Left ventricle myocardium inferior (tissue), 1 donor: ENCODE data around the gene SMYD3. TPM values are rescaled to one million over a fixed set of nuclear protein-coding genes. Genes with fewer than 3 reads are reported as not detected.

Source experiments
- DNase-seq: peaks from one replicate; pipeline ENCODE4 v3.0.0-alpha.2; 2020
- H3K27ac ChIP-seq: fragments of 200-600 bp; replicated peaks from 2 replicates; pipeline ENCODE4 v1.8.0; 2021
- H3K27me3 ChIP-seq: fragments of 200-600 bp; 2 replicates; pipeline ENCODE4 v1.8.0; 2021; ENCODE audit warnings: low read depth
- H3K36me3 ChIP-seq: fragments of 200-600 bp; 2 replicates; pipeline ENCODE4 v1.8.0; 2021
- H3K4me1 ChIP-seq: fragments of 200-600 bp; 2 replicates; pipeline ENCODE4 v1.8.0; 2021
- H3K4me3 ChIP-seq: fragments of 200-600 bp; 2 replicates; pipeline ENCODE4 v1.8.0; 2021; ENCODE audit warnings: mild to moderate bottlenecking, moderate library complexity
- H3K9me3 ChIP-seq: fragments of 200-600 bp; replicated peaks from 2 replicates; pipeline ENCODE4 v1.8.0; 2021
- intact Hi-C: fragments of 100-400 bp; cut with micrococcal nuclease; formaldehyde crosslinking; loops from one replicate; pipeline ENCODE4 v1.11.0; 2022
- total RNA-seq: library from RNA; stranded (reverse); fragmentation: NEBNext Ultra II Directional; extraction: Animal tissue kit (Norgen Biotek cat#: 25700); gene quantifications from one replicate; pipeline ENCODE4 v1.2.1, GENCODE V29; 2021
- TF ChIP-seq, protein P1 (sequence below): fragments of 200-600 bp; IDR thresholded peaks from 2 replicates; pipeline ENCODE4 v1.8.0; 2021; ENCODE audit warnings: antibody characterized with exemption, mild to moderate bottlenecking, borderline replicate concordance
- donor health status: DM: no; HTN: yes; CAD: no; lungs with severe emphysema.

The SMYD3 gene
- total RNA-seq, 1 donor from 2014 or later = 9.9 TPM

DNA sequence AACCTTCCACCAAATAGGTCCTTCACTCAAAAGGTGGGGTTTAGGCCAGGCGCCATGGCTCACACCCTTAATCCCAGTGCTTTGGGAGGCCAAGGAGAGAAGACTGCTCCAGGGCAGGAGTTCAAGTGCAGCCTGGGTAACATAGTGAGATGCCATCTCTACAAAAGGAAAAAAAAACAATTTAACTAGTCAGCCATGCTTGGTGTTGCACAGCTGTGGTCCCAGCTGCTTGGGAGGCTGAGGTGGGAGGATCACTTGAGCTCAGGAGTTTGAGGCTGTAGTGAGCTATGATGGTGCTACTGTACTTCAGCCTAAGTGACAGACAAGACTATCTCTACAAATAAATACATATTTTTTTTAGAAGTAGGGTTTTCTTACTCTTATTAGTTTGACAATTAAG lies 734.8 kb downstream of the SMYD3 start:
- DNase-seq = no peak
- Histone ChIP-seq H3K4me3 (no peak overlapping the region), H3K27me3 (no peaks in the 10 kb centered on the region), H3K36me3 (peaks cover 7% of the 10 kb centered on the region), H3K4me1 (peaks cover 42% of the 10 kb centered on the region), H3K9me3 (no peaks in the 10 kb centered on the region), H3K27ac (no peak overlapping the region)
- TF ChIP-seq, protein P1, sequence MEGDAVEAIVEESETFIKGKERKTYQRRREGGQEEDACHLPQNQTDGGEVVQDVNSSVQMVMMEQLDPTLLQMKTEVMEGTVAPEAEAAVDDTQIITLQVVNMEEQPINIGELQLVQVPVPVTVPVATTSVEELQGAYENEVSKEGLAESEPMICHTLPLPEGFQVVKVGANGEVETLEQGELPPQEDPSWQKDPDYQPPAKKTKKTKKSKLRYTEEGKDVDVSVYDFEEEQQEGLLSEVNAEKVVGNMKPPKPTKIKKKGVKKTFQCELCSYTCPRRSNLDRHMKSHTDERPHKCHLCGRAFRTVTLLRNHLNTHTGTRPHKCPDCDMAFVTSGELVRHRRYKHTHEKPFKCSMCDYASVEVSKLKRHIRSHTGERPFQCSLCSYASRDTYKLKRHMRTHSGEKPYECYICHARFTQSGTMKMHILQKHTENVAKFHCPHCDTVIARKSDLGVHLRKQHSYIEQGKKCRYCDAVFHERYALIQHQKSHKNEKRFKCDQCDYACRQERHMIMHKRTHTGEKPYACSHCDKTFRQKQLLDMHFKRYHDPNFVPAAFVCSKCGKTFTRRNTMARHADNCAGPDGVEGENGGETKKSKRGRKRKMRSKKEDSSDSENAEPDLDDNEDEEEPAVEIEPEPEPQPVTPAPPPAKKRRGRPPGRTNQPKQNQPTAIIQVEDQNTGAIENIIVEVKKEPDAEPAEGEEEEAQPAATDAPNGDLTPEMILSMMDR = no peak
- intact Hi-C loops = no loop called here

DNA sequence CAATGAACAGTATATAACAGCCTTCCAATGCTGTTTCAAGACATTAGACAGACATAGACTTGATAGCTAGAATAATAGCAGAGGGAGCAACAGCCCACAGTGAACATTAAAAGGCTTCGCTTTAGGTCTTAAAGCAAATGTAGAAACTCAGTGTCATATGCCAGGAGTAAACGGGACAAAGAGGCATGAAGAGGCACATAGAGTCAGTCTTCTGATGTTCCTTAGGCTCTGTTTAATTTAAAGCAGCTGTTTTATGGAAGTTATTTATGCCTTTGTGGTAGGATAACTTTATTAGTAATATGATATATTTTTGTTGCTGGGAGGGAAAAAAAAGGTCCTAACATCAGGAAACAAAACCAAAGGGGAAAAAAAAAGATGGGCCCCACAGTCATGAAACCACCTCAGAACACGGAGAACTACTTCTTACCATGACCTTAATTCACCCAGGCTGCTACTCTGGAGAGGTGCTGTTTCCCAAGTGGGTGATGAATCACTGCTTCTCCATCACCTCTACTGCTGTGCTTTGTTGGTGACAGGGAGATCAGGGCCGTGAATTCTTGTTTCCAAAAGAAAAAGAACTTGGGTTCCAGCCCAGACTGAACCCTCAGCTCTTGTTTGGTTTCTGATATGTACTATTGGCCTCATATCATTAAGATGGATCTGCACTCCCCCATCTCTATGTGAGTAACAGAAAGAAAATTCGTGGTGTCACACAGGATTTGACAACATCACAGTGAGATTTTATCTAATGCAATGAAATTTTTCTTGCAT lies 735.4 kb downstream of the SMYD3 start:
- intact Hi-C loops = no loop called here
- no peak for DNase-seq
- Histone ChIP-seq H3K27me3 (no peaks in the 10 kb centered on the region), H3K36me3 (peaks cover 7% of the 10 kb centered on the region), H3K9me3 (no peaks in the 10 kb centered on the region), H3K27ac (no peak overlapping the region), H3K4me1 (peaks cover 37% of the 10 kb centered on the region), H3K4me3 (no peak overlapping the region)
- TF ChIP-seq, protein P1 = no peak

DNA sequence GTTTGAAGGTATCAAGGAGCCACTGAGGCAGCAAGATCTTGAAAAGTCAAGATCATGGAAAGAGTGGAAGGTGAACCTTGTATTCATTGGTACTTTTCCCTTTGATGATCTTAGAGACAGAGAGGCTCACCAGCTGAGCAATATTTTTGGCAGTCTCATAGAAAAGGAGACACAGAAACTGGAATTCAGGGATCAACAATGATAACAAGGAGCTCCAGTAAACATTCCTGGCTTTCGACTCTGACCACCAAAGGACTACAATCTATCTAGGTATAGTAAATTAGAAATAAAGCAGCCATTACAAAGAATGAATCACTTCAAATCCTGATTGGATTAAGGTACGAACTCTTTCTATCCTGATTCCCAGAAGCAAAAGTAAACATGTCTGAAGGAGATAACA lies 736.9 kb downstream of the SMYD3 start:
- no peak for DNase-seq
- Histone ChIP-seq H3K9me3 (no peaks in the 10 kb centered on the region), H3K4me1 (peaks cover 30% of the 10 kb centered on the region), H3K27ac (no peak overlapping the region), H3K36me3 (peaks cover 7% of the 10 kb centered on the region), H3K4me3 (no peak overlapping the region), H3K27me3 (no peaks in the 10 kb centered on the region)
- TF ChIP-seq, protein P1 = no peak
- intact Hi-C loops = no loop called here

DNA sequence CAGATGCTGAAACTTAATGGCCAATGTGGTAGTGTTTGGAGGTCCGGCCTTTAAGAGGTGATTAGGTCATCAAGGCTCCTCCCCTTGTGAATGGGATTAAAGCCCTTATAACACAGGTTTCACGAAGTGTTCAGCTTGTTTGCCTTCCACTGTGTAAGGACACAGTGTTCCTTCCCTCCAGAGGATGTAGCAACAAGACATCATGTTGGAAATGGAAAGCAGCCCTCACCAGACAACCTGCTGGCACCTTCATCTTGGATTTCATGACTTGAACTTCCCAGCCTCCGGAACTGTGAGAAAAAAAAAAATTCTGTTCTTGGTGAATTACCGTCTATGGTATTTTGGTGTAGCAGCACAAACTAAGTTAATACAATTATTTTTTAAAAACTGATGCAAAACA lies 738.5 kb downstream of the SMYD3 start:
- Histone ChIP-seq H3K4me1 (peaks cover 22% of the 10 kb centered on the region), H3K27ac (no peak overlapping the region), H3K36me3 (peaks cover 7% of the 10 kb centered on the region), H3K4me3 (no peak overlapping the region), H3K9me3 (no peaks in the 10 kb centered on the region), H3K27me3 (no peaks in the 10 kb centered on the region)
- TF ChIP-seq, protein P1 = no peak
- intact Hi-C loops = no loop called here
- no peak for DNase-seq

DNA sequence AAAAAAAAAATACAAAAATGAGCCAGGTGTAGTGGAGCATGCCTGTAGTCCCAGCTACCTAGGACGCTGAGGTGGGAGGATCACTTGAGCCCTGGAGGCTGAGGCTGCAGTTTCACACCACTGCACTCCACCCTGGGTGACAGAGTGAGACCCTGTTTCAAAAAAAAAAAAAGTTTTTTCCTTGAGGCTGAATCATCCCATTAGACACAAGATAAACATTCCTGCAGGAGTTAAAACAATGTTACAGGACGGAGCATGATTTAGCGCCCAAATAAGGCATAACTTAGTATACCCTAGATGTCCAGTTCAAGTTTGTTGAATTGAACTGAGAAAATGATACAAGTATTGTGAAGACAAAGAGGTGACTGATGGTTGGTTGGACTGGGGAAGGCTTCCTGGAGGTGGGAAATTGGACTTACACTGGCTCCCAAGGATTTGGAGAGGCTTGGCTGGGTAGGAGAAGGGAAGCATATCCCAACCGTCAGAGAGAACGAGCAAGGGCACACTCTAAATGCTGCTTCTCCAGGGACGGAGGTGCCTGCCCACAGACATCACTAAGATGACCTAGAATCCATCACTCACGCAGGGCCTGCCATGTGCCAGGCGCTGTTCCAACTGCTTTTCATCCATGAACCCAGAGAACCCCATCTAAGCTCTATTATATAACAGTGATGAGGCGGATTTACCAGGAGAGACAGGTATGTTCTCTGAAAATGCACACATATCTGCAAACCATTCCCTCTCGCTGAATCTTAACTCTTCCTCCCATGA lies 741.7 kb downstream of the SMYD3 start:
- H3K4me1 ChIP-seq = no peaks in the 10 kb centered on the region

More for the DNA sequence above, 741.7 kb downstream of the SMYD3 start:
- H3K27ac ChIP-seq = no peak overlapping the region
- no peaks in the 10 kb centered on the region for H3K27me3 ChIP-seq
- H3K4me3 ChIP-seq = no peak overlapping the region
- no peak for DNase-seq
- intact Hi-C loops = no loop called here
- H3K36me3 ChIP-seq = peaks cover 20% of the 10 kb centered on the region
- H3K9me3 ChIP-seq = no peaks in the 10 kb centered on the region
- TF ChIP-seq, protein P1 = no peak
